ENCODE results near the gene CMTM8. TPM values are rescaled to one million over a fixed set of nuclear protein-coding genes. Genes with fewer than 3 reads are reported as not detected.

Gene CMTM8
- total and polyA plus RNA-seq, 10 of the 15 experiments (the other 5 are each of a cell fraction or from before 2014, with no cell fraction given), result 0.11 to 0.23 TPM; not detected in 8

GRCh38 chr3:32395496-32395895 is 157.0 kb downstream of the CMTM8 start (continued):
- no peak for TF ChIP-seq ZNF592 (IDR thresholded peaks at IDR 0.05)
- no peak for TF ChIP-seq POLR2AphosphoS5 (IDR thresholded peaks at IDR 0.05; ENCODE audit: low read length)
- TF ChIP-seq ESRRA (IDR thresholded peaks at IDR 0.05; ENCODE audit: low read length), result no peak
- no peak for TF ChIP-seq YY1 (IDR thresholded peaks at IDR 0.05; ENCODE audit: low read depth, low read length)
- TF ChIP-seq, protein P1, sequence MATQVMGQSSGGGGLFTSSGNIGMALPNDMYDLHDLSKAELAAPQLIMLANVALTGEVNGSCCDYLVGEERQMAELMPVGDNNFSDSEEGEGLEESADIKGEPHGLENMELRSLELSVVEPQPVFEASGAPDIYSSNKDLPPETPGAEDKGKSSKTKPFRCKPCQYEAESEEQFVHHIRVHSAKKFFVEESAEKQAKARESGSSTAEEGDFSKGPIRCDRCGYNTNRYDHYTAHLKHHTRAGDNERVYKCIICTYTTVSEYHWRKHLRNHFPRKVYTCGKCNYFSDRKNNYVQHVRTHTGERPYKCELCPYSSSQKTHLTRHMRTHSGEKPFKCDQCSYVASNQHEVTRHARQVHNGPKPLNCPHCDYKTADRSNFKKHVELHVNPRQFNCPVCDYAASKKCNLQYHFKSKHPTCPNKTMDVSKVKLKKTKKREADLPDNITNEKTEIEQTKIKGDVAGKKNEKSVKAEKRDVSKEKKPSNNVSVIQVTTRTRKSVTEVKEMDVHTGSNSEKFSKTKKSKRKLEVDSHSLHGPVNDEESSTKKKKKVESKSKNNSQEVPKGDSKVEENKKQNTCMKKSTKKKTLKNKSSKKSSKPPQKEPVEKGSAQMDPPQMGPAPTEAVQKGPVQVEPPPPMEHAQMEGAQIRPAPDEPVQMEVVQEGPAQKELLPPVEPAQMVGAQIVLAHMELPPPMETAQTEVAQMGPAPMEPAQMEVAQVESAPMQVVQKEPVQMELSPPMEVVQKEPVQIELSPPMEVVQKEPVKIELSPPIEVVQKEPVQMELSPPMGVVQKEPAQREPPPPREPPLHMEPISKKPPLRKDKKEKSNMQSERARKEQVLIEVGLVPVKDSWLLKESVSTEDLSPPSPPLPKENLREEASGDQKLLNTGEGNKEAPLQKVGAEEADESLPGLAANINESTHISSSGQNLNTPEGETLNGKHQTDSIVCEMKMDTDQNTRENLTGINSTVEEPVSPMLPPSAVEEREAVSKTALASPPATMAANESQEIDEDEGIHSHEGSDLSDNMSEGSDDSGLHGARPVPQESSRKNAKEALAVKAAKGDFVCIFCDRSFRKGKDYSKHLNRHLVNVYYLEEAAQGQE (IDR thresholded peaks at IDR 0.05; ENCODE audit: low read depth, low read length), result no peak
- TF ChIP-seq POU2F2 (IDR thresholded peaks at IDR 0.05; ENCODE audit: borderline replicate concordance, low read depth, low read length), result no peak
- TF ChIP-seq RUNX3 (IDR thresholded peaks at IDR 0.05; ENCODE audit: low read length), result no peak
- TF ChIP-seq, protein P2, sequence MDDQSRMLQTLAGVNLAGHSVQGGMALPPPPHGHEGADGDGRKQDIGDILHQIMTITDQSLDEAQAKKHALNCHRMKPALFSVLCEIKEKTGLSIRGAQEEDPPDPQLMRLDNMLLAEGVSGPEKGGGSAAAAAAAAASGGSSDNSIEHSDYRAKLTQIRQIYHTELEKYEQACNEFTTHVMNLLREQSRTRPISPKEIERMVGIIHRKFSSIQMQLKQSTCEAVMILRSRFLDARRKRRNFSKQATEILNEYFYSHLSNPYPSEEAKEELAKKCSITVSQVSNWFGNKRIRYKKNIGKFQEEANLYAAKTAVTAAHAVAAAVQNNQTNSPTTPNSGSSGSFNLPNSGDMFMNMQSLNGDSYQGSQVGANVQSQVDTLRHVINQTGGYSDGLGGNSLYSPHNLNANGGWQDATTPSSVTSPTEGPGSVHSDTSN (IDR thresholded peaks at IDR 0.05; ENCODE audit: insufficient replicate concordance, low read depth, low read length), result no peak
- TF ChIP-seq, protein P3, sequence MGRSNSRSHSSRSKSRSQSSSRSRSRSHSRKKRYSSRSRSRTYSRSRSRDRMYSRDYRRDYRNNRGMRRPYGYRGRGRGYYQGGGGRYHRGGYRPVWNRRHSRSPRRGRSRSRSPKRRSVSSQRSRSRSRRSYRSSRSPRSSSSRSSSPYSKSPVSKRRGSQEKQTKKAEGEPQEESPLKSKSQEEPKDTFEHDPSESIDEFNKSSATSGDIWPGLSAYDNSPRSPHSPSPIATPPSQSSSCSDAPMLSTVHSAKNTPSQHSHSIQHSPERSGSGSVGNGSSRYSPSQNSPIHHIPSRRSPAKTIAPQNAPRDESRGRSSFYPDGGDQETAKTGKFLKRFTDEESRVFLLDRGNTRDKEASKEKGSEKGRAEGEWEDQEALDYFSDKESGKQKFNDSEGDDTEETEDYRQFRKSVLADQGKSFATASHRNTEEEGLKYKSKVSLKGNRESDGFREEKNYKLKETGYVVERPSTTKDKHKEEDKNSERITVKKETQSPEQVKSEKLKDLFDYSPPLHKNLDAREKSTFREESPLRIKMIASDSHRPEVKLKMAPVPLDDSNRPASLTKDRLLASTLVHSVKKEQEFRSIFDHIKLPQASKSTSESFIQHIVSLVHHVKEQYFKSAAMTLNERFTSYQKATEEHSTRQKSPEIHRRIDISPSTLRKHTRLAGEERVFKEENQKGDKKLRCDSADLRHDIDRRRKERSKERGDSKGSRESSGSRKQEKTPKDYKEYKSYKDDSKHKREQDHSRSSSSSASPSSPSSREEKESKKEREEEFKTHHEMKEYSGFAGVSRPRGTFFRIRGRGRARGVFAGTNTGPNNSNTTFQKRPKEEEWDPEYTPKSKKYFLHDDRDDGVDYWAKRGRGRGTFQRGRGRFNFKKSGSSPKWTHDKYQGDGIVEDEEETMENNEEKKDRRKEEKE (IDR thresholded peaks at IDR 0.05), result no peak
- no peak for TF ChIP-seq HDGF (IDR thresholded peaks at IDR 0.05)
- no peak for TF ChIP-seq ATF7 (IDR thresholded peaks at IDR 0.05; ENCODE audit: low read depth)
